ENCODE results near the gene NET1. TPM values are rescaled to one million over a fixed set of nuclear protein-coding genes. Genes with fewer than 3 reads are reported as not detected.

NET1 gene
- total RNA-seq, 2 experiments from 2014 or later = 20.8 to 21.3 TPM

DNA sequence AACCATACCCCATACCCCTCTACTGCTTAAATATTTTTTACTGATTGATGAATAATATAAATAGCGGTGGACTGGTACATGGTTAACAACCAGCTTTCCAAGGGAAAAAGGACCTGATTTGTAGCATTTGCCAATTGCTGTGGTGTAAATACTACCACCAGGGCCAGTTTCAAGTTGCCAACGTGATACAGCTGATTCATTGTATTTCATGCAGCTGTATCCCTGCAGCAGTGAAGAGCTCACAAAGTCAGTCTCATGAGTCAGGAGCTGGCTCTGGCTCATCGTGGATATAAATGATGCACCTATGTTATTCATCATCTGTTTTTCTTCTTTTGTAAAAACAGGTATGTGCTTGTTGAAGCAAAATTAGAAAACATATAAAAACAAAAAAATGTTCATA lies 71.8 kb downstream of the NET1 start:
- CTCF ChIA-PET = no interaction called here
- no peaks in the 10 kb centered on the region for H3K4me1 Mint-ChIP-seq (ENCODE audit: low read depth)
- no peaks in the 10 kb centered on the region for H3K9me3 Mint-ChIP-seq
- no peak overlapping the region for H3K4me3 Mint-ChIP-seq
- intact Hi-C loops (cut with micrococcal nuclease) = no loop called here
- H3K27me3 Mint-ChIP-seq (ENCODE audit: low read depth) = no peaks in the 10 kb centered on the region
- H3K36me3 Mint-ChIP-seq (ENCODE audit: low read depth) = no peaks in the 10 kb centered on the region
- no peak for DNase-seq
- H3K27ac Mint-ChIP-seq = no peak overlapping the region

DNA sequence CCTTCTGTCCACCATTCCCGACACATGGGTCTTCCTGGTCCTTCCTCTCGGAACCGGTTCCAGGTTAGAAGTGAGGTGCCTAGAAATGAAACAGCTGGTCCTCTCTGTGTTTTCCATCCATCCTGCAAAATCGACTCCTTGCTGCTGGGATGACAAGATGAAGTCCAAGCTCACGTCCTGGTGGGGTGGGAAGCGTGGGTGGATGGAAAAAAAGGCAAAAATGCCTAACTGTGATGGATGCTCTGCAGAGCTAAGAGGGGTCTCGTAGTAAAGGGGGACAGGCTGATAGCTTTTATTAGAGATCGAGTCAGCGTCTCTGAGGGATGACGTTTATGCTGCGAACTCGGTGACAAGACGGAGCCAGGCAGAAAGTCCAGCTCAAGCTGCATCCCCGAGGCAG lies 72.9 kb downstream of the NET1 start:
- Mint-ChIP-seq H3K27me3 (ENCODE audit: low read depth) (no peaks in the 10 kb centered on the region), H3K4me3 (no peak overlapping the region), H3K36me3 (ENCODE audit: low read depth) (no peaks in the 10 kb centered on the region), H3K4me1 (ENCODE audit: low read depth) (no peaks in the 10 kb centered on the region), H3K9me3 (no peaks in the 10 kb centered on the region), H3K27ac (no peak overlapping the region)
- CTCF ChIA-PET = no interaction called here
- intact Hi-C loops (cut with micrococcal nuclease) = no loop called here
- DNase-seq = no peak

DNA sequence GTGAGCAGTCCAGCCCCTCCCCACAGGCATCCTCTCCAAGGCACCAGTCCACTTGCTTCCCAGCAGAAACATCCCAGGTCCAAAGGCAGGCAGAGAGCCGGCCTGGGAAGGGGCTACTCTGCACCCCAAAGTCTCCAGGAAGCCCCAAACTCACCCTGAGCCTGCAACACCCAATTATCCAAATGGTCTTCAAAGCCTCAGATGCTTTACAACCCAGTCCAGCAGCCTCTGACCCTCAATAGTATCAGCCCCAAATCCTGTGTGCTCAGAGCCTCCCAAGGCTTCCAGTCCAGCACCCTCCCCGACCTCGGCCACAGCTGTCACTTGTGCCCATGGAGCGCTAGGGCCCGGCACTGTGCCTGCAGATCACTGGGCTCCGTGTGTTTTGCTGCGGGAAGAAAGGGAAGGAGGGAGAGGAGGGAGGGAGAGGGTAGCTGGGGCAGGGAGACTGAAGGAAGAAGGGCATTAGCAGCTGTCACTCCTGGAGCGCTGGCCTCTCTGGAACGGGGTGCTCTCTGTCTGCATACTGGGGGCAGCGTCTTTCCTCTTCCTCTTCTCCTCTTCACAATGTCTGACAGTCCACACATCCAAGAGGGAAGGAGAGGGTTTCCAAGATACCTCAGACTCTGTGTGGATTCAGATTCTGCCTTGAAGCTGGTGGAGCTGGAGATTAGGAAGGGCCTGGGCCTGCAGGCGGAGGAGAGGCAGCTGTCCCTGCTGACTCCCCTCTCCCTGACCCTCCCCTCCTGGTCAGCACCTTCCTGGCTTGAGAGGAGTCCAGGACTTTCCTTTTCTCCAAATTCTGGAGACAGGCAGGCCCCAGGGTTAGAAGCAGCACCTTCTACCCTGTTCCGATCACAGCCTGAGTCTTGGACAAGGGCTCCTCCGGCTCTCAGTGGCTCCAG lies 73.8 kb downstream of the NET1 start:
- no peaks in the 10 kb centered on the region for H3K4me1 Mint-ChIP-seq (ENCODE audit: low read depth)
- no peak overlapping the region for H3K27ac Mint-ChIP-seq
- no peaks in the 10 kb centered on the region for H3K27me3 Mint-ChIP-seq (ENCODE audit: low read depth)
- CTCF ChIA-PET = no interaction called here
- no peak for DNase-seq
- no peaks in the 10 kb centered on the region for H3K36me3 Mint-ChIP-seq (ENCODE audit: low read depth)
- H3K4me3 Mint-ChIP-seq = no peak overlapping the region
- intact Hi-C loops (cut with micrococcal nuclease) = no loop called here
- no peaks in the 10 kb centered on the region for H3K9me3 Mint-ChIP-seq

DNA sequence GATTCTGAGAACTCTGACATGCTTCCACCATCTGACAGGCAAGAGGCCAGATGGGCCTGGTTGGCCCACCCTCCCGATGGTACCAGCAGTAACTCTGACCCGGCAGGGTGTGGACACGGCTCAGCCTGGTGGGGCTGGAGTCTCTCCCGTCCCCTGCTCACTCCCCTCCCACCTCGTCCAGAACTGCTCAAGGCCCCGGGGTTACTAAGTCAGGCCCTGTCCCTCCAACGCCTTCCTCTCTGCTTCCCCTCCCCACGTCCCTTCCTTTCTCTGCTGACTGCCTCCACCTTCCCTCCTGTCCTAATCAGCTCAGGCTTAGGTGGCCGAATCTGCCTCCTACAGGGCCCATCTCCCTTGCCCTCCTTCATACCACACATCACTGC lies 74.5 kb downstream of the NET1 start:
- CTCF ChIA-PET = no interaction called here
- H3K4me1 Mint-ChIP-seq (ENCODE audit: low read depth) = no peaks in the 10 kb centered on the region
- H3K9me3 Mint-ChIP-seq = peaks cover 2% of the 10 kb centered on the region
- no peak overlapping the region for H3K4me3 Mint-ChIP-seq
- no peaks in the 10 kb centered on the region for H3K27me3 Mint-ChIP-seq (ENCODE audit: low read depth)
- DNase-seq = no peak
- H3K27ac Mint-ChIP-seq = no peak overlapping the region
- intact Hi-C loops (cut with micrococcal nuclease) = no loop called here
- H3K36me3 Mint-ChIP-seq (ENCODE audit: low read depth) = no peaks in the 10 kb centered on the region

DNA sequence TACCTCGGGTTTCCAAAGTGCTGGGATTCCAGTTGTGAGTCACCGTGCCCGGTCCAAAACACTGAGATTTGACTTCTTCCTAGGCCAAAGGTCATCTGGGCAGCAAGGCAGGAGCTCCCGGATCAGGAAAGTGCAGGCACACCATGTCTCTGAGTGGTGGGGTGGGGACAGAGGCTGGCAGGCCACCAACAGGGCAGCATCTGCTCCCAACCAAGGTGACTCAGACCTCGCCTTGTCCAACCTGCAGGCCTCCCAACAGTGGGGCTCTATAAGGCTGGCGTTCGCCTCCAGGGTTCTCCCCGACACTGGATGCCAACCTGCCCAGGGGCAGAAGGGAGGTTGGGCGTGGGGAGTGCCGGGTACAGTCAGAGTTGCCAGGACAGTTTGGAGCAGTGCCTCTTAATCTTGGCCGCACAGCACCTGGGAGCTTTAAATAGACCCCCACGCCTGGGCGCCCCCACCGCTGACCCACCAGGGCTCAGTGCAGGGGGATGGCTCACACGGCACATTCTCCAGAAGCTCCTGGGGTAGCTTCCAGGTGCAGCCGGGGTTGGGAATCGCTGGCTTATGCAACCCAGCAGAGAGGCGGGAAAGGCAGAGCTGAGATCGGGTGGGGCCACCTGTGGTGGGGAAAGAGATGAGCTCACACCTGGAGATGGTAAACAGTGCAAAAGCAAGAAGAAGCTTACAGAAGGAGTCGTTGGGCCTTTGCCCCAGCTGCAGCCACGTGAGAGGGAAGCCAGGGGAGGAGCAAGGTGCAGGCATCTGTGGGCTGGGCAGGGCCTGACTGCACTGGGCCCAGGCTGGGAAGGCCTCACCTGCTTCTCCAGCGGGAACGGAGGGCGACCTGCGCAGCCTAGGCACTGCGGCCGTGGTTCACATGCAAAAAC lies 76.2 kb downstream of the NET1 start:
- Mint-ChIP-seq H3K9me3 (peaks cover 8% of the 10 kb centered on the region), H3K27ac (no peak overlapping the region), H3K4me3 (no peak overlapping the region), H3K27me3 (ENCODE audit: low read depth) (no peaks in the 10 kb centered on the region), H3K4me1 (ENCODE audit: low read depth) (no peaks in the 10 kb centered on the region), H3K36me3 (ENCODE audit: low read depth) (no peaks in the 10 kb centered on the region)
- no peak for DNase-seq
- intact Hi-C loops (cut with micrococcal nuclease) = no loop called here
- CTCF ChIA-PET = no interaction called here

DNA sequence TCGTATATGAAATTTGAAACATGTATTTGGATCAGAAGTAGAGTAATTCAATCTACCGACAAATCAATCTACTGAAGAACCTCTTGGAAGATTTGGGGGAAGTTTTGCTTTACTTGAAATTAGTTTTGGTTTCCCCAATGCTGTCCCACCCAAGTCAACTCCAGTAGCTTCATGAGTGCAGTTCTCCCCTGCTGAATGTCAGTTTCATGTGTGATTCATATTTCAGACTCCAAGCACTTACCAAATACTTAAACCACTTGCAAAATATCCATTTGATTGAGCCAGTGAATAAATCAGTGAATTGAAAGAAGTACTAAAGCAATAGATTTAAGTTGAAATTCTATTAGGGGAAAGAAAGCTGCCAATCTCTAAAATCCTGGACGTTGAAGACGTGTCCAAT lies 77.7 kb downstream of the NET1 start:
- CTCF ChIA-PET = interaction anchor here (0.9 to 1.1 kb wide), 2 partner anchors 16 to 133 kb away, joined by 3 read pairs; no protein-coding TSS in a partner anchor
- H3K27ac Mint-ChIP-seq = no peak overlapping the region
- H3K4me3 Mint-ChIP-seq = no peak overlapping the region
- H3K27me3 Mint-ChIP-seq (ENCODE audit: low read depth) = no peaks in the 10 kb centered on the region
- intact Hi-C loops (cut with micrococcal nuclease) = no loop called here
- no peaks in the 10 kb centered on the region for H3K4me1 Mint-ChIP-seq (ENCODE audit: low read depth)
- H3K9me3 Mint-ChIP-seq = peaks cover 8% of the 10 kb centered on the region
- H3K36me3 Mint-ChIP-seq (ENCODE audit: low read depth) = no peaks in the 10 kb centered on the region
- no peak for DNase-seq

DNA sequence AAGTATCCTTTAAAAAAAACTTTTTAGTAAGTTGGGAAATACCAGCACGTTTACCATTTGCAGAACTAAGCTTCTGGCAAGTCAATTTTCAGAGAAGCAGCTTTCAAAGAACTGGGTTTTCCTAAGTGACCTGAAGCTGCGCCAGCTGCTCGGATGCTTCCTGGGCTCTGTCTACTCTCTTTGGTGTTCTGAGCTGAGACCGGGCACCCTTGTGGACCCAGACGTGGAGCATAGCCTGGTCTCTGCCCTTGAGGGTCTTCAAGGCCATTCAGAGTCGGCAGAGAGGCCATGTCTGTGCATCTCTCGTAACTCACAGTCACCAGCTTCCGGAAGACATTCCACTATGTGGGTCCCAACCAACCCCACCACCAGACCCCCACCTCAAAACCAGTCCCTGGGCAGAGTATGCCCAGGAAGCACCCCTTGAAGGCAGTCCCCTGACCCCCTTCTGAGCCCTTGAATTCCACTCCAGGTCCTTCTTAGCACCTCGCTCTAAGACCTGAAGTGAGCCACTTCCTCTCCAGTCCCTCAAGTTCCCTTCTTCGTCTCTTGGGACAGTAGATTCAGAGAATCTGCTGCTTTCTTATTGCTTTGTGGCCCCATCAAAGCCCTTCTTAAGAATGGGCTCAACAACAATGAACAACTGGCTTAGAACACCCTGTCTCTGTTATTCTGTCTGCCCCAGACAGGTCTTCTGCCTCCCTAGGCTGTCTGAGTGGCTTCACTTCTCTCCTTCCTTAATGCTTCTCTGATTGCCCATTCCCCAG lies 78.5 kb downstream of the NET1 start:
- H3K9me3 Mint-ChIP-seq = peaks cover 8% of the 10 kb centered on the region
- DNase-seq = no peak
- no peaks in the 10 kb centered on the region for H3K4me1 Mint-ChIP-seq (ENCODE audit: low read depth)
- H3K27me3 Mint-ChIP-seq (ENCODE audit: low read depth) = no peaks in the 10 kb centered on the region
- H3K4me3 Mint-ChIP-seq = no peak overlapping the region
- CTCF ChIA-PET = interaction anchor here (0.9 to 1.1 kb wide), 2 partner anchors 15 to 132 kb away, joined by 3 read pairs; no protein-coding TSS in a partner anchor
- intact Hi-C loops (cut with micrococcal nuclease) = no loop called here
- H3K27ac Mint-ChIP-seq = no peak overlapping the region
- H3K36me3 Mint-ChIP-seq (ENCODE audit: low read depth) = no peaks in the 10 kb centered on the region

DNA sequence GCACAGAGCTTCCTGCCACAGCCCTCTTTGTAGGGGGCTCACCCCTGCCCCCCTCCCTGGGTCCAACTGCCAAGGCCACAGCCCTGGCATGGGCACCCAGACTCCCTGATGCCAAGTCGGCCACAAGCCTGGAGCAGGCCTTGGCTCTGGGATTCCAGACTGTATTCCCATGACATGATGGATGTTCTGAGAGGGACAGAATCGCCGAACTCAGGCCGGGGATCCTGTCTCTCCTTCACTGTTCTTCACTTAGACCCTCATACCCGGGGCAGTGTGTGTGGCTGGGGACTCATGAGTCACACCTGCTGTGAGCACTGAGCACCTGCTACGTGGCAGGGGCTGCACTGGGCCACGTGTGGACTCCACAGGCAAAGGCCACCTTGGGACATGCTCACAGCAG lies 79.1 kb downstream of the NET1 start:
- CTCF ChIA-PET = no interaction called here
- intact Hi-C loops (cut with micrococcal nuclease) = no loop called here
- H3K4me3 Mint-ChIP-seq = no peak overlapping the region
- no peaks in the 10 kb centered on the region for H3K36me3 Mint-ChIP-seq (ENCODE audit: low read depth)
- H3K9me3 Mint-ChIP-seq = peaks cover 8% of the 10 kb centered on the region
- no peaks in the 10 kb centered on the region for H3K27me3 Mint-ChIP-seq (ENCODE audit: low read depth)
- H3K4me1 Mint-ChIP-seq (ENCODE audit: low read depth) = no peaks in the 10 kb centered on the region
- no peak overlapping the region for H3K27ac Mint-ChIP-seq
- no peak for DNase-seq

DNA sequence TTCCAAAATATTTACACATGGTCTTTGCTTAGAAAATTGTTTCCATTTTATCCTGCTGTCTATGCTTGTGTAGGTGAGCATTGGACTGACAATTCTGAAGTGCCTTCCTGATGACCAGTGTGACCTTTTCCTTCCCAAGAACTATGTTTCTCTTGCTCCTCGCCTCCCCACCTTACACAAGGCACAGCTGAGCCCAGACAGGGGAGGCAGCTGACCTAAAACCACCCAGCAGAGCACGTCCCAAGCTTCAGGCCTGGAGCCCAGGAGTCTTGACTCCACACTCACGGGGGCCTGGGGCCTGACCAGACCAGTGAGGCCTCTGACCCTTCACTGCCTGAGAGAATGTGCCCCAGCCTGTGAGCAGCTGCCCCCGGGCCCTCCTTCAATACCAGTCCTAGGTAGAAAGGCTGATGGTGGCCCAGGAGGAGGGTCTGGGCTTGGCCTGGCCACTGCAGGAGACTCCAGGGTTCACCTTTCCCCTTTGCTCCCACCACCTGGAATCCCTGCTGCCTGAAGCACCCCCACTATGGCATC lies 80.0 kb downstream of the NET1 start:
- CTCF ChIA-PET = interaction anchor here (0.7 kb wide), 1 partner anchor 343 kb away, joined by 3 read pairs; no protein-coding TSS in a partner anchor
- no peaks in the 10 kb centered on the region for H3K4me1 Mint-ChIP-seq (ENCODE audit: low read depth)
- intact Hi-C loops (cut with micrococcal nuclease) = no loop called here
- no peak overlapping the region for H3K4me3 Mint-ChIP-seq
- no peaks in the 10 kb centered on the region for H3K36me3 Mint-ChIP-seq (ENCODE audit: low read depth)
- H3K27me3 Mint-ChIP-seq (ENCODE audit: low read depth) = no peaks in the 10 kb centered on the region
- peaks cover 8% of the 10 kb centered on the region for H3K9me3 Mint-ChIP-seq
- H3K27ac Mint-ChIP-seq = no peak overlapping the region
- no peak for DNase-seq

DNA sequence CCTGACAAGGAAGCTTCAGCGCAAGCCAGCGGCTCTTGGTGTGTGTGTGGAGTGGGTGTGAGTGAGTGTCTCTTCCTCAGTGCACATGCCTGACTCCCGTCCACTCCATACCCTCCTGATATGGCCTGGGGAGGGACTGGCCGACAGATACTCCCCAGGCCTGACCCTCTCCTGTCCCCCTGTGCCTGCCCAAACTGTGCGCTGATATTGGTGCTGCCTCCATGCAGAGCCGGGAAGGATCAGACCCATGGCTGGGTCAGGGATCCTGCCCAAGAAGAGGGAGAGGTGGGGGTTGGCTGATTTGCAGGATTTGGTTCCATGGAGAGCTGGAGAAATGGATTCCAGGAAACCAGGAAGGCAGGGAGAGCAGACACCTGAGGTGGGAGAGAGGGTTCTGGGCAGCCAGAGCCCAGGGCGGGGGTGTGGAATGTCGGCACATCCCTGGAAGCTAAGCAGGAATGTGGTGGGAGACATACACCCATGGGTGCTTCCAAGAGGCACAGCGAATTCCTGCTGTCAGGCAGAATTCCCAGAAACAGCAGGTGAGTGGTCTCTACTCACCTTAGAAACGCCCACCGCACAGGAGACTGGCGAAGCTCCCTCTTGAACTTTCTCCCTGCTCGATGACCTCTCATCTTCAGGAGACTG lies 80.7 kb downstream of the NET1 start:
- H3K27me3 Mint-ChIP-seq (ENCODE audit: low read depth) = no peaks in the 10 kb centered on the region
- intact Hi-C loops (cut with micrococcal nuclease) = no loop called here
- CTCF ChIA-PET = no interaction called here
- H3K4me3 Mint-ChIP-seq = no peak overlapping the region
- H3K36me3 Mint-ChIP-seq (ENCODE audit: low read depth) = no peaks in the 10 kb centered on the region
- DNase-seq = no peak
- no peak overlapping the region for H3K27ac Mint-ChIP-seq
- H3K4me1 Mint-ChIP-seq (ENCODE audit: low read depth) = no peaks in the 10 kb centered on the region
- H3K9me3 Mint-ChIP-seq = peaks cover 8% of the 10 kb centered on the region

DNA sequence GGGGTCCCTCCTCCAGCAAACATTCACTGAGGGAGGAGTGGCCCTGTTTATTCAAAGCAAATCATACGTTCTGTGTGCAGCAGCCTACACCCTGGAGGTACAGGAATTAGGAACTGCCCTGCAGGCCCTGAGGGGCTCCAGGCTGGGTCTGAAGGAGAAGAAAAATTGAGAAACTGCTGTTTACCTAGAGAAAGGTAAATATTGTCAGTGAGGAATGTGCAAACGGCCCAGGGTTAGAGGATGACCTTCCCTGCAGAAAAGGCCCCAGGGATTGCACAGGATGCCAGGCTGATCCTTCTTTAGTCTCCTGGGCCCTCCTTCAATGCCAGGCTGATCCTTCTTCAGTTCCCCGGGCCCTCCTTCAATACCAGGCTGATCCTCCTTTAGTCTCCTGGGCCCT lies 81.3 kb downstream of the NET1 start:
- no peaks in the 10 kb centered on the region for H3K27me3 Mint-ChIP-seq (ENCODE audit: low read depth)
- H3K9me3 Mint-ChIP-seq = peaks cover 8% of the 10 kb centered on the region
- H3K27ac Mint-ChIP-seq = no peak overlapping the region
- no peak for DNase-seq
- intact Hi-C loops (cut with micrococcal nuclease) = no loop called here
- H3K36me3 Mint-ChIP-seq (ENCODE audit: low read depth) = no peaks in the 10 kb centered on the region
- no peak overlapping the region for H3K4me3 Mint-ChIP-seq
- CTCF ChIA-PET = interaction anchor here (0.7 to 0.8 kb wide), 2 partner anchors 121 to 129 kb away, joined by 3 to 4 read pairs; no protein-coding TSS in a partner anchor
- H3K4me1 Mint-ChIP-seq (ENCODE audit: low read depth) = no peaks in the 10 kb centered on the region

All from activated naive CD4-positive, alpha-beta T cell treated with anti-CD3 and anti-CD28 coated beads for 36 hours (primary cell).